GM18867 (cell line): ENCODE data around the gene KCNK13.

Source experiments
- ATAC-seq: cut with Tn5 transposase; IDR thresholded peaks from one replicate; pipeline ENCODE4 v1.9.1; 2021; ENCODE audit warnings: mild to moderate bottlenecking, moderate library complexity; ENCODE audit not compliant: unreplicated experiment

Gene KCNK13

DNA sequence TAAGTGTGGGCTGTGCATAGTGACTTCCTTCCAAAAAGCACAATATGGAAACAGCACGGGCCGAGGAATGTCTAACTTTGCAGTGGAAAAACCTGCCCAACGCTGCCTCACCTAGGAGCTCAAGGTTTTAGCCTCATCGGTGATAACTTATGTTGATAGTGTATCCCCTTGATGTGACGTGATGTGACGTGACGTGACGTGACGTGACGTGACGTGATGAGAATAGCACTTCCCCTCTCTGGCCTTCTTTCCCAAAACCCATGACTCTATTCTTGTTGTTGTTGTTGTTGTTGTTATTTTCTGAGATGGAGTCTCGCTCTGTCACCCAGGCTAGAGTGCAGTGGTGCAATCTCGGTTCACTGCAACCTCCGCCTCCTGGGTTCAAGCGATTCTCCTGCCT is 64.5 kb downstream of the KCNK13 start:
- ATAC-seq: no peak

DNA sequence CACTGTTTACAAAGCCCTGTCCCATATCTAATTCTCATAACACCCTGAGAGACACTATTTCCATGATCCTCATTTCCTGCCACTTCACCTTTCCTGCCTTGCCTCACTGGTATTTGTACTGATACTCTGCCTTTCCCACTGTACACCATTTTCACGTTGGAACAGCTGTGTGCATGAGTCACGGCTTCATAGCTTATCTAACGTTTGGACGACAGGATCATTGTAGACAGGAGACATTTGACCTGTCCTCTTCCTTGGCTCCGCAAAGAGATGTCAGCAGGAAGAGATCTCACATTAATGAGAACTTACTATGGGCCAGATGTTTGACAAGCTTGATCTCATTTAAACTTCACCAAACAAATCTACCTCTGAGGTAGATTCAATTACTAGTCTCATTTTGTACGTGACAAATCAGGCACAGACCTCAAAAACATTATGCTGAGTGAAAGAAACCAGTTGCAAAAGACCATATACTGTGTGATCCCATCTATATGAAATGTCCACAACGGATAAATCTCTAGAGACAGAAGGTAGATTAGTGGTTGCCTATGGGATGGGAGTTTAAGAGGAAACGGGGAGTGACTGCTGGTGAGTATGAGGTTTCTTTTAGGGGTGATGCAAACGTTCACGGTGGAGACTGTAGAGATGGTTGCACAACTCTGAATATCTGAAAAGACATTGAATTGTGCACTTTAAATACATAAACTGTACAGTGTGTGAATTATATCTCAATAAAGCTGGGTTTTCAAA is 71.2 kb downstream of the KCNK13 start:
- no peak for ATAC-seq

DNA sequence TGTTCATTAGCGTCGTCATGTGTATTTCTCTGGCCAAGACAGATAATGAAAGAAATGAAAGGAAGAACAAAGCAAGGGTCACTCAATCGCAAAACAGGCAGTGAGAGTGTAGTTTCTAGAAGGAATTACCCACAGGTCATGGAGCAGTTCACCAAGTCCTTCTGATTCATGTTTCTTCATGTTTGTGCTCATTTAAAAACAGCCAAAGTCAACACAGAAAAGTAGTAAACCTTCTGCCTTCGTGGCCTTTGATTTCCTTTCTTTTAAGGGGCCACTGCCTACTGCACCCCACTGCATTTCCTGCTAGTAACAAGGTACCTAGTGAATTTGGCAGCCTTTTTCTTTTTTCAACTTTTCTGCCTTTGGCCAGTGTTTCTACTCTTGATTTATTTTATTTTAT is 75.1 kb downstream of the KCNK13 start:
- no peak for ATAC-seq

DNA sequence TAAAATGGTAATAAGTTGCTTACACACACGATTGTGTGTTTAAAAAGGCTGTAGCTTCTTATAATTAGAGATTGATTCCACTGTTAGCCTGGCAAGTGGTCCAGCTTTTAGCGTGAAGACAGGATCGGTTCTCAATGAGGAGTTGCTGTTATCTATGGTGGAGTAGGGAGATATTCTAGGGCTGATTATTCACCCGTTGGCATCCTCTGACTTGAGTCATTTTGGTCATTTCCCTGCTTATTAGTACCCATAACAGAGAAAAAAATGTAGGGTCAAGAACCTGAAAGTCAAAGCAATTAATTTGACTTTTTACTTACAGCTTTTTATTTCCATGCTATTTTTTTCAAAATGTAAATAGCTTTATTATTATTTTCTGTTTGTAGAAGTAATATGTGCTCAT is 76.0 kb downstream of the KCNK13 start:
- no peak for ATAC-seq

DNA sequence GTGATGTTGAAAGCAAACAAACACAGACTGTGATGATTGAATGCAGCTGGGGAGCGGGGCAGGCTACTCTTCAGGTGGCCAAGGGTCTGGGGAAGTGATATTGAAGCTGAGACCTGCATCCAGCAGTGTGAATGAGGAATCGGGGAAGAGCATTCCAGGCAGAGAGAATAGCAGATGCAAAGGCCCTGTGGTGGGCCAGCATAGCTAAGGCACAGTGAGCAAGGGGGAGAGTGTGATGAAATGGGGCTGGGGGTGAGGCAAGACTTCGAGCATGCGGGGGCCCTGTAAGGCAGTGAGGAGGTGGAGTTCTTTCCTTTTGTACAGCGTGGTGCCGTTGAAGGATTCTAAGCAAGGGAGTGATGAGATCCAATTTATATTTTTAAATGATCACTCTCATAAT is 77.4 kb downstream of the KCNK13 start:
- no peak for ATAC-seq

DNA sequence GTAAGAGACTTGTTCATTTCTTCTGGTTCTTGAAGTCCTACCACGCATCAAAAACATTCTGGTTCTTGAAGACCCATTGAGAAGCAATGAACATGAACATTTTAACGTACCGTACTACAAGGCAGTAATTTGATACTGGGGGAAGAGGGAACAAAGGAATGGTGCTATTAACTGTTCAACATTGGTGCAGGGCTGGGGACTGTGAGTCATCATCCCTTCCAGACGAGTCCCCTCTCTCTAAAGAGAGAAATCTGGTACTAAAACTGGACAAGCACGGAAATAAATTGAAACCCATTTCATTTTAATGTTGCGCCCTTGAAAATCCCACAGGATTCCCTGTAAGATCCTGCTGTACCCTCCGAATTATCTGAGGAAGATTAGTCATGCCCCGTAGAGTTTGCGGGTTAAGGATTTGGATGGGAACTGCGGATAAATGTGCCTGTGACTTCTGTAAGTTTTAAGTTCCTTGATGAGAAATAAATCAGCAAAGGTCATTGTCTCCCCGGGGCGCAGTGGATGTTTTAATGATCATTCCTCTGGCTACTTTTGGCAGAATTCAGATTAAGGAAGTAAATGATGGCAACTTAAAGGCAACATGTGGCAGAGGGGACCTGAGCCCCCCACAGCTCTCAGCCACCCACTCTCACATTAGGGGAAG is 78.6 kb downstream of the KCNK13 start:
- ATAC-seq: no peak

DNA sequence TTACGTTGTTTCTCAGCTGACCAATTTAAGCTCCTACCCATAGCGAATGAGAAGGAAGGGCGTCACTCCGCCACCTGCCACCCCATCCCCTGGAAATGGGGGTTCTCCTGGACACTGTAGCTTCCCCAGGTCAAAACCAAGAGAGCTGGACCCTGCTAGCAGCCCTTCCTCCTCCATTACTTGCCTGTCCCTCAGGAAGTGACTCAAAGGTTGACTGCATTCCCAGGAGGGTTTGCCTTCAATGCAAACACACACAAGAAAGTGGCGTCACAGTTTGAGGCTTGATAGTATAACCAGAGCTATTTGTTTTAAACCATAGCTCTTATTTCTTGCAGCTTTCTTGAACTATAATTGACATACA is 79.1 kb downstream of the KCNK13 start:
- ATAC-seq: no peak

DNA sequence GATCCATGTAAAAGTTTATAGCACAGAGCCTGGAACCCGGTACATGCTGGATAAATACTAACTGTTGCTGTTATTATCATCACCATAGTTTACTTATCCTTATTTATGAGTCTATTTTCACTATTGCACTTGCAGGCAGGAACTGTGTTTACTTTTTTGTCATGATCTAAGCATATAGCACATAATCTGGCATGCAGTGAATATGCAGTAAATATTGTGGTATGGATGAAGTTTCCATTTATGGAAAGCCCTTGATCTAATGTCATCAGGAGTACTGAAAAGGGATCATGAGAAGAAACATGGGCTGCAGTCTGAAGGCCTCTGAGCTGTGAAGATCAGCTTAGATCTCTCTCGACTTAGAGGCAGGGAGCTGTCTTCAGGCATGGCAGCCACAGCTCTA is 91.6 kb downstream of the KCNK13 start:
- ATAC-seq: no peak

DNA sequence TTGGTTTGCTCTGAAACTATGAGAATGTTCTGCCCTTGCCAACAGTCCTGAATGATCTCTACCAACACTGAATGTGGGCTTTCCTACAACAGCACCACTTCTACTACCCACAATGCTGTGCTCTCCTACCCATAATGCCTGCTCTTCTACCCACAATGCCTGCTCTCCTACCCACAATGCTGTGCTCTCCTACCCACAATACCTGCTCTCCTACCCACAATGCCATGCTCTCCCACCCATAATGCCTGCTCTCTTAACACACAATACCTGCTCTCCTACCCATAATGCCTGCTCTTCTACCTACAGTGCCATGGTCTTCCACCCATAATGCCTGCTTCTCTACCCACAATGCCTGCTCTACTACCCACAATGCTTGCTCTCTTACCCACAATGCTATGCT is 92.3 kb downstream of the KCNK13 start:
- no peak for ATAC-seq

DNA sequence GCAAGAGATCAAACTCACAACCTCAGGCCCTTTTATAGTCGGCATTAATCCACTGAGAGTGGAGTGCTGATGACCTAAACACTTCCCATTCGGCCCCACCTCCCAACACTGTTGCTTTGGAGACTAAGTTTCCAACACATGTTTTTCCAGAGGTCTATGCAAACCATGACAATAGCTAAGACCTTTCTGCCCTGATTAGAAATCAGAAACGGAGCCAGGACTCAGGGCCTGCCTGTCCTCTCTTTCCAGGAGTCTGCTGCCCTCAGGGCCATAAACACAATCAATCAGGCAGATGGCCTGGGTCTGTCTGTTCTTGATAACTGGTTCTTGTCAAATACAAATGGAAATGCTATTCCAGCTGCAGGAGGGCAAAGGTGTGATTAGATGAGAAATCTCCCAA is 97.4 kb downstream of the KCNK13 start:
- no peak for ATAC-seq

DNA sequence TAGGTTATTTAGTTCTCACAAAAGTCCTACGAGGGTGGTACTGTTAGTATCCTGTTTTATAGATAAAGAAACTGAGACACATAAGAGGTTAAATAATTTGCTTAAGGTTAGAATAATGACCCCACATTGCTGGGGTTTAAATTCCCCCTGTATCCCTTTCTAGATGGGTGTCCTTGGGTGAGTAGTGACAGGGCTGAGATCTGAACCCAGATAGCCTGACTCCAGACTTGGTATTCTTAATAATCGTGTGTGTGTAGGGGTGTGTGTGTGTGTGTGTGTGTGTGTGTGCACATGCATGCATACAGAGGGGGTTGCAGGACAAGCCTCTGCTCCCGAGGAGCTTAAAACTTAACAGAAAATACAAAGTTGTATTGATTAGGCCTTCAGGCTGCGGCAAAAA is 97.9 kb downstream of the KCNK13 start:
- ATAC-seq: no peak

DNA sequence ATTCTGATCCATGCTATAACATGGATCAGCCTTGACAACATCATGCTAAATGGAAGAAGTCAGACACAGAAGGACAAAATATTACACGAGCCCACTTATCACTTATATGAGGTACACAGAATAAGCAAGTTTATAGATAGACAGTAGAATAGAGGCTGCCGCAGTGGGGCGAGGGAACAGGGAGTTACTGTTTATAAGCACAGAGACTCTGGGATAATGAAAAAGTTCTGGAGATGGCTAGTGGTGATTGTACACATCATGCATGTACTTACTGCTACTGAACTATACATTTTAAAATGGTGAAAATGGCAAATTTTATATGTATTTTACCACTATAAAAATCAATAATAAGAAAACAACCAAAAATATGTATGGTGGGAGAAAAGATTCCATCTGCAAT is 99.3 kb downstream of the KCNK13 start:
- ATAC-seq: no peak

DNA sequence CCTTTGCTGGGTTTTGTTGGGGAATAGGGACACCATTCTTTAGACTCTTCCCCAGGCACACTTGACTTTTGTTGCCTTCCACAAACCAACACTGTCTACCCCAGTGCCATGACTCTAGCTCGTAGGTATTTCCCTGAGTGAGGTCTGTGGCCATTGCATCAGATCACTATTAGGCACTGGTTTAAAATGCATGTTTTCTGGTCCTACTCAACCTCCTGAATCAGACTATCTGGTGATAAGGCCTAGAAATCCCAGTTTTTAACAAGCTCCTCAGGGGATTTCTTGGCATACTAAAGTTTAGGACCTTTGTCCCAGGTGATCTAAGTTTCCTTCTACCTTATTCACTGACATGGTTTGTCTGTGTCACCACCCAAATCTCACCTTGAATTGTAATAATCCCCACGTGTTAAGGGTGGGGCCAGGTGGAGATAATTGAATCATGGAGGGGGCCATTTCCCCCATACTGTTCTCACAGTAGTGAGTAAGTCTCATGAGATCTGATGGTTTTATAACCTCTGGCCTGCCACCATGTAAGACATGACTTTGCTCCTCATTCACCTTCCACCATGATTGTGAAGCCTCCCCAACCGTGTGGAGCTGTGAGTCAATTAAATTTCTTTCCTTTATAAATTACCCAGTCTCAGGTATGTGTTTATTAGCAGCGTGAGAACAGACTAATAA is 106.8 kb downstream of the KCNK13 start:
- no peak for ATAC-seq

DNA sequence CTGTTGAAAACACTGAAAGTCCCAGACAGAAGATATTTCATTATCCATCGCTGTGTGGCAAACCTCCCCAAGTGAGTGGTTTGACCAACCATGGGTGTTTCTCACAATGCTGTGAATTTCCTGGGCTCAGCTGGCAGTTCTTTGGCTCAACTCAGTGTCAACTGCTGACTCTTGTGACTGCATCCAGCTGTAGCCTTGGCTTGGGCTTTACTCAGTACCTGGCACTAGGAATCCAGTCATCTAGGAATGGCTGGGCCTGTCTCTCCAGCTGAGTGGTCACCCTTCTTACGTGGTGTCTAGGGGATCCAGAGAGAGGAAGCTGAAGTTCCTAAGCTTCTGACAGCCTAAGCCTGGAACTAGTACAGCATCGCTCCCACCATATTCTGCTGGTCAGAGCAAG is 113.8 kb downstream of the KCNK13 start:
- no peak for ATAC-seq

DNA sequence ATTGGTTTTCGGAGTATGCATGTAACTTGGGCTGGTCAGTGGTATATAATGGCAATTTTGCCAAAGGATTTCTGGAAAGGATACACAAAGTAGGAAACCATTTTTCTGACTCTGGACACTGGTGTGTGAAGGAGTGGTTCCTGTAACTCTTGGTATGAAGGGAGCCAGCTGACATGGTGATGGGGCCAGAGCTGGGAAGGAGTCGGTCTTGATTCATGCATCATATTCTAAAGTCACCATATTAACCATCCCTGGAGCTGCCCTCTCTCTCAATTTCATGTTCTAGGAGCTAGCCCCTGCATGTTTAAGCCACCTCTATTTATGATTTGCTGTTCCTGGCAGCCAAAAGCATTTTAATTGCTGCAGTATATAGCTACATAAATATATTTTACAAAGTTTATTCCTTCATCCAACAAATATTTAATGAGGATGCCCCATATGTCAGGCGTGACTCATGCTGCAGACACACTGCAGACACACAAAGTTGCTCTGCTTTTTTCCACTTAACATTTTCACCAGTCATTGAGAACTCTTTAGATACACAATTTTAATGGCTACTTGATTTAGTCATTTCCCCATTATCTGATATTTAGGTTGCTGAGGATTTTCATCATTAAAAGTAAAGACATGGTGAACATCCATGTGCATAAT is 115.9 kb downstream of the KCNK13 start:
- no peak for ATAC-seq

DNA sequence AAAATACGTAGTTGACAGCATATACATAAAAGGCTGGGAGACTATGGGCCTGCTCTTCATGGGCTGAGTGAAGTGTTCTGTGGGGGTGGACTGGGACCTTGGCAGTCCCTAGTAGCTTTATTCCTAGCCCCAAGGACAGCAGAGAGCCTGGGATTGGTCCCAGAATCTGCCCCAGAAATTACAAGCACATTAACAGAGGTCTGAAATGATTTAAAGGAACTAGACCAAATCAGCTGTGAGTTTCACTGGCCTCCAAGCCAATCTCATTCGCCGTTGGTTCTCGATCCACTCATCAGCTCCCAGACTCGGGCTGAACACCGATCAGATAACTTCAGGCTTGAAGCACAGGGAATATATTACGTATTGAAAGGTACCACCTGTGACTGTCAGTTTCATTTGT is 117.6 kb downstream of the KCNK13 start:
- ATAC-seq: no peak

DNA sequence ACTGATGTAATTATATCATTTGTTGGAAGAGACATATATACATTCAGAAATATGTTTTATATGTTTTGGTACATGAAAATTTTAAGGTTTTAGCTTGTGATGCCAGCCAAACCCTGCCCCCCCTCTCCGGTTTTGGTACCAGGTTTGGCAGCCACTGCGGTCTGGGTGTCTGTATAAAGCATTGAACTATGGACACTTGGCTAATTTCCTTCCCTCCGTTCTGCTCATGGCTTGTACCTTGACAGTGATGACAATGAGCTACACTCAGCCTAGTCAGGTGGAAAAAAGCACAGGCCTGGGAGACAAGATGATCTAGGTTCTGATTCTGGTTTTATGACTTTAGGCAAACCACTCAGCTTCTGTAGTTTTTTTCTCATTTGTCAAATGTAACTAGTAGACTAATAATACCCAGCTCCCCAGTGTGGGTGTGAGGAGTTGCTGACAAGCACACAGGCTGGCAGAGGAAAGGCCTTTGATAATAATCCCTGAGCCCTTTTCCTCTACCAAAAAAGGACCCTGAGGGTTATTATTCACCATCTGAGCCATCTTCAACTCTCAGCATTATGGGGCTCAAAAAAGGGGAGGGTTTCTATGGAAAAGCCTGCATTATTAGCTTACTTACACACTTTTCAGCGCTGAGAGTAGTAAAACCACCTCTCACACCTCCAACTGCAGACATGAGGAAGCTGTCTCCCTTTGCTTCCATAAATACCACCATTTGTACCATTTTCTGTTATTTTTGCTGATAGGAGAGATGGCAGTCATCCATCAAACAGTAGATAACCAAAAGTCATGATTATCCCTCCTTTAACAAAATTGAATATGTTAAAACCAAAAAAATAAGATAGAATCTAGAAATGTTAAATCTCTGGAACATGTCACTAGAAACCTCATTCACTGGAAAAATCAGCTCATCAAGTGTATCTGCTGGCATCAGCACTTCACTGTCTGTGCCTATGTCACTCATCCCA is 118.3 kb downstream of the KCNK13 start:
- no peak for ATAC-seq

DNA sequence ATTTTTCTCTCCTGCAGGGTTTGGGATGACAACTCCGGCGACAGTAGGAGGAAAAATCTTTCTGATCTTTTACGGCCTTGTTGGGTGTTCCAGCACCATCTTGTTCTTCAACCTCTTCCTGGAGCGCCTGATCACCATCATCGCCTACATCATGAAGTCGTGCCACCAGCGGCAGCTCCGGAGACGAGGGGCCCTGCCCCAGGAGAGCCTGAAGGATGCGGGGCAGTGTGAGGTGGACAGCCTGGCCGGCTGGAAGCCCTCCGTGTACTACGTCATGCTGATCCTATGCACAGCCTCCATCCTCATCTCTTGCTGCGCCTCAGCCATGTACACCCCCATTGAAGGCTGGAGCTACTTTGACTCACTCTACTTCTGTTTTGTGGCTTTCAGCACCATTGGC is 122.3 kb downstream of the KCNK13 start:
- ATAC-seq: no peak

DNA sequence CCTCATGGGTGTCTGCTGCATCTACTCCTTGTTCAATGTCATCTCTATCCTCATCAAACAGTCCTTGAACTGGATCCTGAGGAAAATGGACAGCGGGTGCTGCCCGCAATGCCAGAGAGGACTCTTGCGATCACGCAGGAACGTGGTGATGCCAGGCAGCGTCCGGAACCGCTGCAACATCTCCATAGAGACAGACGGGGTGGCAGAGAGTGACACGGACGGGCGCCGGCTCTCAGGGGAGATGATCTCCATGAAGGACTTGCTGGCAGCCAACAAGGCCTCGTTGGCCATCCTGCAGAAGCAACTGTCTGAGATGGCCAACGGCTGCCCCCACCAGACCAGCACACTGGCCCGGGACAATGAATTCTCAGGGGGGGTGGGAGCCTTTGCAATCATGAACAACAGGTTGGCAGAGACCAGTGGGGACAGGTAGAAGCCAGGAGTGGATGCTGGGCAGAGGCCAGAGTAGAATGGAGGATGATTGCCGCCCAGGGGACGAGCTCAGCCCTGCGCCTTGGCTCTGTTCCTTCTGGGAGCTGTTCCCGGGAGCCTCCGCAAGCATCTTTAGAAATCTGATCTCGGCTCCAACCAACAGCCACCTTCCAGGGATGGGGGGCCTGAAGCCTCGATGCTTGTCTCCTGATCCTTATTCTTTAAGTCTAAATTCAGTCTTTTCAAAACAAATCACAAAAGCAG is 122.9 kb downstream of the KCNK13 start:
- ATAC-seq: no peak

DNA sequence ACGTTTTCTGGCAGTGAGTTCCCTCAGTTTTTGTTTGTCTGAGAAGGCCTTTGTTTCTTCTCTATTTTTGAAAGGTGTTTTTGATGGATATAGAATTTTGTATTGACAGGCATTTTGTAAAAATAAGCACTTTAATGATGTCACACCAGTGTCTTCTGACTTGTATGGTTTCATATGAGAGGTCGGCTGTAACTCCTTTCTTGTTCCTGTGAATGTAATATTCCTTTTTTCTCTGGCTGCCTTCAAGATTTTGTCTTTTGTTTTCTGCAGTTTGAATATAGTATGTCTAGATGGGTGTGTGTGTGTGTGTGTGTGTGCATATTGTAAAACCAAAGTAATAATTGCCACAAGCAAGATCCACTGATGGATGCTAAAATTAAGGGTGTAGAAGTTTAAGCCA is 126.8 kb downstream of the KCNK13 start:
- ATAC-seq: no peak
